CD14-positive monocyte (primary cell): Measurements from ENCODE around the gene PTGR1. TPM values are rescaled to one million over a fixed set of nuclear protein-coding genes. Genes with fewer than 3 reads are reported as not detected.
A peak's percentile ranks its signal among the peaks of the same experiment; 100 is the strongest.

Experiments used
- DNase-seq, 3 donors: peaks; one replicate each; pipeline ENCODE4 v3.0.0-alpha.2; 2011 to 2022
- H2AFZ ChIP-seq: 2 replicates; pipeline ENCODE4 v1.6.0; 2012; ENCODE audit warnings: mild to moderate bottlenecking, low read depth, low read length, inconsistent platforms; ENCODE audit not compliant: insufficient read depth, poor library complexity, severe bottlenecking
- H3K27ac ChIP-seq, 2 donors: 1 replicate in 1 of 2; 2 replicates in 1 of 2; pipeline ENCODE4 v1.5.1; 2012 to 2013; ENCODE audit warnings: low read length in 2 of 2, control low read depth in 1 of 2, inconsistent platforms in 1 of 2, low read depth in 1 of 2, mild to moderate bottlenecking in 1 of 2
- H3K27me3 ChIP-seq, 2 donors: one replicate each; pipeline versions ENCODE4 v1.6.0 to v1.6.1; 2011 to 2013; ENCODE audit warnings: low read length in 2 of 2; ENCODE audit not compliant: control insufficient read depth in 2 of 2, insufficient read depth in 2 of 2
- H3K36me3 ChIP-seq, 2 donors: replicated peaks in 1 of 2; 1 replicate in 1 of 2; 2 replicates in 1 of 2; pipeline versions ENCODE4 v1.5.1 to v1.6.1; 2012 to 2013; ENCODE audit warnings: low read length in 2 of 2, control low read depth in 1 of 2, inconsistent platforms in 1 of 2, mild to moderate bottlenecking in 1 of 2; ENCODE audit not compliant: insufficient read depth in 2 of 2, control insufficient read depth in 1 of 2
- H3K4me1 ChIP-seq, 2 donors: 1 replicate in 1 of 2; 2 replicates in 1 of 2; pipeline versions ENCODE4 v1.5.1 to v1.6.1; 2012 to 2013; ENCODE audit warnings: low read length in 2 of 2, control low read depth in 1 of 2, inconsistent platforms in 1 of 2, mild to moderate bottlenecking in 1 of 2, moderate library complexity in 1 of 2; ENCODE audit not compliant: insufficient read depth in 2 of 2, control insufficient read depth in 1 of 2
- H3K4me2 ChIP-seq: replicated peaks from 2 replicates; pipeline ENCODE3; 2012; ENCODE audit warnings: low read length, moderate library complexity, mild to moderate bottlenecking; ENCODE audit not compliant: poor library complexity, severe bottlenecking; ENCODE audit errors: extremely low read depth
- H3K4me3 ChIP-seq, 3 experiments: fragments of 200-600 bp in 1 of 3; sonication (generic) in 1 of 3; replicated peaks in 1 of 3; 1 replicate in 2 of 3; 2 replicates in 1 of 3; pipeline ENCODE4 v1.5.1; 2011 to 2013; ENCODE audit warnings: low read length in 3 of 3, mild to moderate bottlenecking in 3 of 3, control low read depth in 2 of 3, low read depth in 2 of 3, inconsistent platforms in 1 of 3, moderate library complexity in 1 of 3
- H3K79me2 ChIP-seq: 2 replicates; pipeline ENCODE4 v1.6.0; 2012; ENCODE audit warnings: mild to moderate bottlenecking, control low read depth, inconsistent platforms, low read length, moderate library complexity; ENCODE audit not compliant: insufficient read depth
- H3K9ac ChIP-seq: 2 replicates; pipeline ENCODE4 v1.6.0; 2017; ENCODE audit warnings: low read length, mild to moderate bottlenecking; ENCODE audit not compliant: insufficient read depth, poor library complexity, severe bottlenecking
- H3K9me3 ChIP-seq, 2 donors: replicated peaks in 1 of 2; 1 replicate in 1 of 2; 2 replicates in 1 of 2; pipeline versions ENCODE4 v1.5.1 to v1.6.1; 2012 to 2013; ENCODE audit warnings: low read length in 2 of 2, control low read depth in 1 of 2; ENCODE audit not compliant: control insufficient read depth in 1 of 2, insufficient read depth in 1 of 2
- H4K20me1 ChIP-seq: 2 replicates; pipeline ENCODE4 v1.6.0; 2012; ENCODE audit warnings: mild to moderate bottlenecking, low read length, control low read depth, moderate library complexity; ENCODE audit not compliant: insufficient read depth
- H3K27ac Mint-ChIP-seq, 7 donors: one replicate each; pipeline ENCODE4 v1.8.0; 2020; ENCODE audit warnings: mild to moderate bottlenecking in 7 of 7, mixed read lengths in 7 of 7, moderate library complexity in 6 of 7, inconsistent platforms in 2 of 7
- H3K27me3 Mint-ChIP-seq, 3 donors: one replicate each; pipeline ENCODE4 v1.8.0; 2021 to 2022; ENCODE audit warnings: low read depth in 3 of 3, mild to moderate bottlenecking in 3 of 3, mixed read lengths in 3 of 3, moderate library complexity in 3 of 3, inconsistent platforms in 1 of 3
- H3K36me3 Mint-ChIP-seq, 2 donors: one replicate each; pipeline ENCODE4 v1.8.0; 2020; ENCODE audit warnings: mixed read lengths in 2 of 2, inconsistent platforms in 1 of 2, mild to moderate bottlenecking in 1 of 2
- H3K4me1 Mint-ChIP-seq: one replicate; pipeline ENCODE4 v1.8.0; 2020; ENCODE audit warnings: mild to moderate bottlenecking, mixed read lengths
- H3K4me3 Mint-ChIP-seq, 2 donors: one replicate each; pipeline ENCODE4 v1.8.0; 2020; ENCODE audit warnings: mild to moderate bottlenecking in 2 of 2, mixed read lengths in 2 of 2, moderate library complexity in 1 of 2
- H3K9me3 Mint-ChIP-seq, 7 donors: one replicate each; pipeline ENCODE4 v1.8.0; 2020 to 2022; ENCODE audit warnings: mixed read lengths in 7 of 7, mild to moderate bottlenecking in 6 of 7, moderate library complexity in 6 of 7, inconsistent platforms in 2 of 7
- WGBS: methylation state at CpG from one replicate; pipeline ENCODE4 v1.1.5; 2013; ENCODE audit warnings: missing lambda C conversion rate; ENCODE audit not compliant: insufficient coverage; 5-methylcytosine and 5-hydroxymethylcytosine counted together
- intact Hi-C, 2 donors: fragments of 100-400 bp; cut with micrococcal nuclease; formaldehyde crosslinking; loops; one replicate each; pipeline versions ENCODE4 v1.15.0 to v1.15.1; 2023
- polyA minus RNA-seq: library from RNA; depleted of rRNA, polyadenylated mRNA; stranded (reverse); fragments of >200 nt; gene quantifications from 2 replicates; pipeline ENCODE4 v1.2.3, GENCODE V29; 2012
- polyA plus RNA-seq, 3 donors: library from polyadenylated mRNA; depleted of rRNA in 1 of 3; unstranded in 2 of 3; stranded (reverse) in 1 of 3; fragments of 300-500 nt in 2 of 3; fragments of >200 nt in 1 of 3; fragmentation: Illumina TruSeq in 2 of 3; gene quantifications; 1 replicate in 2 of 3; 2 replicates in 1 of 3; pipeline ENCODE4 v1.2.3, GENCODE V29; 2012 to 2021
- total RNA-seq, 12 experiments: library from RNA in 1 of 12; stranded (reverse) in 1 of 12; fragments of 120-200 nt in 1 of 12; gene quantifications; one replicate each; pipeline ENCODE4 v1.2.4 and lab custom pipeline; 2013 to 2026; ENCODE audit warnings: mixed read lengths in 6 of 12, inconsistent platforms in 1 of 12
- TF ChIP-seq, protein P1 (sequence below): fragments of 200-600 bp; IDR thresholded peaks from one replicate; pipeline ENCODE4 v1.8.0; 2022; ENCODE audit warnings: antibody characterized with exemption, mild to moderate bottlenecking

PTGR1 gene
- total RNA-seq (2013) = 1.0 TPM
- polyA plus RNA-seq (1 to 10 TPM in 1 of 3 donors, under 1 TPM in 2; 0.41 to 1.1 (median 0.68) TPM), polyA minus RNA-seq (0.28 and 0.32 TPM in 2 replicates), total RNA-seq (lab: John Stamatoyannopoulos, UW) (0.39 to 7.4 (median 0.65) reads per million in 11 experiments)

DNA sequence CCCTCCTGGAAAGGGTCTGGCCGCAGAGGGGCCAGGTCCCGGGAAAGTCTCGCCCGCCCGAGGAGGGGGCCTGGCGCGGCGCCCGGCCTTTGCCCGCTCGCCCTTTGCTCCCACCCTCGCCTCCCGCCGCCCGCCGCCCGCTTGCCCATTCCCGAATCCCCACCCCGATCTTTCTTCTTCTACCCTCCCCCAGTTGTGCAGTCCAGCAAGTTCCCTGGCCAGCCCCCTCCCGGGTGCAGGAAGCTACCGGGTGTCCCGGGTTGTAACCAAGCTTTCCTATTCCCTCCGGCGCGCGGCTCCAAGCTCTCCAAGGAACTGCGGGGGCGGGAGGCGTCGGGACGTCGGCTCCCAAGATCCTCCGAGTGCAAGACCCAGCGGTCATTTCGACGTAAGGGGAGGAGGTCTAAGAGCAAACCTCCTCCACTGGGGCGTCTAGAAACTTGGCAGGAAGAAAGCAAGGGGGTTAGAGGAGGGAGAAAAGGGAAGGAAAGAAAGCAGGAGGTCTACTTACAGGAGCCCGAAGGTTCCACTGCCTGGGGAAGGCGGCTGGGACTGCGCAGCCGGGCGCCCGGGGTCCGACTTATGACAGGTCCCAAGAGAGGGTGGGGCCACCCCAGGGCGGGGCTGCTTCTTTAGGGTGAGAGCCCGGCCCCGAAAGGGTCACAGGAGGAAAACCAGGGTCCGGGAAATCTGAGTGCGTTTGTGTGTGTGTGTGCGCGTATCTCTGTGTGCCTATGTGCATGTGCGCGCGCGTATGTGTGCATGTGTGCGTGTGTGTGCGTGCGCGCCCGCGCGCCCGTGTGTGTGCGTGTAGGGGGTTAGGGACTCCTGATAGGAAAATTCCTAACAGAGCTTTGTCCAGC lies at the start of gene PTGR1:
TSS of gene PTGR1 (minus strand) at position 556 of the 863 bp plus-strand sequence. CDS start 2,225 bp downstream, outside the sequence.
- intact Hi-C loops = loop anchor here in 1 of 2 donors (10.0 kb wide), 1 partner anchor 475 kb away; no protein-coding TSS in a partner anchor
- no peaks in the 10 kb centered on the region for H3K9me3 ChIP-seq
- peak within 1 kb of the TSS in 6 of 7 donors; percentile 10 to 58 (median 44) for H3K27ac Mint-ChIP-seq
- peak within 1 kb of the TSS; percentile 98 to 100 for H3K4me3 Mint-ChIP-seq
- peak within 1 kb of the TSS; percentile 57 to 86 (median 59) for H3K4me3 ChIP-seq
- H3K4me1 Mint-ChIP-seq = peaks cover 27% of the 10 kb centered on the region
- no peaks in the 10 kb centered on the region for H3K36me3 ChIP-seq
- H3K9me3 Mint-ChIP-seq = peaks cover 0 to 9% (median 3%) of the 10 kb centered on the region in 7 donors
- no peaks in the 10 kb centered on the region for H3K36me3 Mint-ChIP-seq
- H3K79me2 ChIP-seq = no peaks in the 10 kb centered on the region
- peaks cover 0 to 35% of the 10 kb centered on the region in 2 donors for H3K27me3 ChIP-seq
- TF ChIP-seq, protein P1, sequence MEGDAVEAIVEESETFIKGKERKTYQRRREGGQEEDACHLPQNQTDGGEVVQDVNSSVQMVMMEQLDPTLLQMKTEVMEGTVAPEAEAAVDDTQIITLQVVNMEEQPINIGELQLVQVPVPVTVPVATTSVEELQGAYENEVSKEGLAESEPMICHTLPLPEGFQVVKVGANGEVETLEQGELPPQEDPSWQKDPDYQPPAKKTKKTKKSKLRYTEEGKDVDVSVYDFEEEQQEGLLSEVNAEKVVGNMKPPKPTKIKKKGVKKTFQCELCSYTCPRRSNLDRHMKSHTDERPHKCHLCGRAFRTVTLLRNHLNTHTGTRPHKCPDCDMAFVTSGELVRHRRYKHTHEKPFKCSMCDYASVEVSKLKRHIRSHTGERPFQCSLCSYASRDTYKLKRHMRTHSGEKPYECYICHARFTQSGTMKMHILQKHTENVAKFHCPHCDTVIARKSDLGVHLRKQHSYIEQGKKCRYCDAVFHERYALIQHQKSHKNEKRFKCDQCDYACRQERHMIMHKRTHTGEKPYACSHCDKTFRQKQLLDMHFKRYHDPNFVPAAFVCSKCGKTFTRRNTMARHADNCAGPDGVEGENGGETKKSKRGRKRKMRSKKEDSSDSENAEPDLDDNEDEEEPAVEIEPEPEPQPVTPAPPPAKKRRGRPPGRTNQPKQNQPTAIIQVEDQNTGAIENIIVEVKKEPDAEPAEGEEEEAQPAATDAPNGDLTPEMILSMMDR = no peak
- H3K27ac ChIP-seq = no peak within 1 kb of the TSS
- H2AFZ ChIP-seq = peak within 1 kb of the TSS; percentile 95
- peak within 1 kb of the TSS; percentile 49 for H3K9ac ChIP-seq
- DNase-seq = peak; percentile 12 to 14 (median 12)
- peak within 1 kb of the TSS; percentile 88 for H3K4me2 ChIP-seq
- H4K20me1 ChIP-seq = no peaks in the 10 kb centered on the region
- peaks cover 15 to 25% of the 10 kb centered on the region in 2 donors for H3K4me1 ChIP-seq
- H3K27me3 Mint-ChIP-seq = peaks cover 28 to 51% (median 35%) of the 10 kb centered on the region in 3 donors
- WGBS = under 1% methylated on average over 37 of the region's 64 CpGs

DNA sequence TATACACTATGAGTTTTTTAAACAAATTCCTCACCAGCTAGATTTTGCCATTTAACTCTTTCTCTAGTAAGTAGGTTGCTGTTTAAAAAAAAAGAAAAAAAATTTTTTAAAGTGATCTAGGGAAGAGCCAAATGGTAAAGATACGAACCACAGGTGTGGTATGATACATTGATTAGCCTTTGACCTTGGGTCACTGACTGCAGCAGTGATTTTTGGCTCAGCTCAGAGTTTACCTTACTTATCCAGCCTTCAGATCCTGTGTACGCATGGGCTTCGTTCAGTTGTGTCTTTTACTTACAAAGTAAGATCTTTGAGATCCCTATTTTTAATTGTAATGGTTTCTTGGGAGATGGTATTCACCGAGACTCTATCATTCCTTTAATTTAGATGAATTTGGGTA lies 49.6 kb upstream of the PTGR1 start:
- Histone ChIP-seq H3K27ac (no peak overlapping the region), H3K36me3 (peaks cover 26 to 62% of the 10 kb centered on the region in 2 donors), H3K4me3 (no peak overlapping the region), H3K4me2 (no peak overlapping the region), H3K79me2 (no peaks in the 10 kb centered on the region), H4K20me1 (no peaks in the 10 kb centered on the region), H2AFZ (no peak overlapping the region), H3K4me1 (no peaks in the 10 kb centered on the region), H3K9ac (no peak overlapping the region), H3K27me3 (no peaks in the 10 kb centered on the region), H3K9me3 (no peaks in the 10 kb centered on the region)
- 100% methylated on average over 1 of the region's 4 CpGs for WGBS
- Mint-ChIP-seq H3K4me3 (no peak overlapping the region), H3K4me1 (no peaks in the 10 kb centered on the region), H3K9me3 (no peaks in the 10 kb centered on the region), H3K27me3 (no peaks in the 10 kb centered on the region), H3K27ac (no peak overlapping the region), H3K36me3 (peaks cover 44 to 62% of the 10 kb centered on the region in 2 donors)
- DNase-seq = no peak
- TF ChIP-seq, protein P1 = no peak
- intact Hi-C loops = no loop called here
